Measurements from ENCODE around the gene MOSPD3.

DNA sequence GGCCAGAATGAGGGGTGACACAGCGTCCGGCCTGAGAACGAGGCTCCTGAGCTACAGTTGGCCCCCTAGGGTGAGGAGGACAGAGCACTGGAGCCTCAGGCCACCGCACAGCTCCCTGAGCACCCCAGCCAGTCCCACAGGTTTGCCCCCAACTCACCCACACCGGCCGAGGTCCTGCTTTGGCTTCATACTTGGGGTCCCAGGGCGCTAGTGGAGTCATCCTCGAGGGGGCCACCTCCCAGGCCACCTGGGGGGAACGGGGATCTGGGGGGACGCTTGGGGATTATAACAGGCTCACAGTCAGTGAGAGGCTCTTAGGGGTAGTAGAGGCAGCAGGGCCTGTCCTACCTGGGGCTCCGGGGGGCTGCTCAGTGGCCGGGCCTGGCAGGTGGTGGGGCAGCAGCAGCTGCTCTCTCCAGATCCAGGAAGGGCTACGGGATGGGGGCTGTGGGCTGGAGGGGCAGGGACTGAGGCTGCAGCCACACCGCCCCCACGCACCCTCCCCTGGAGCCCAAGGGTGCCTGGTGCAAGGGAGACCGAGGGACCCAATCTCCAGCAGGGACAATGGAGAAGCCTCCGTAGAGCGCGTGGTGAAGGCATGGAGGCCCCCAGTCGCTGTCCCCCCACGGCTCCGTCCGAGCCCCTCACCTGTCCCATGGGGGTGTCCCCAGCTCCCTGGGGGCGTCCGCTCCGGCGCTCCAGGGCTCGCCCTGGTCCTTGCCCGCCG lies 39.2 kb upstream of the MOSPD3 start:
- TF ChIP-seq, protein P1, sequence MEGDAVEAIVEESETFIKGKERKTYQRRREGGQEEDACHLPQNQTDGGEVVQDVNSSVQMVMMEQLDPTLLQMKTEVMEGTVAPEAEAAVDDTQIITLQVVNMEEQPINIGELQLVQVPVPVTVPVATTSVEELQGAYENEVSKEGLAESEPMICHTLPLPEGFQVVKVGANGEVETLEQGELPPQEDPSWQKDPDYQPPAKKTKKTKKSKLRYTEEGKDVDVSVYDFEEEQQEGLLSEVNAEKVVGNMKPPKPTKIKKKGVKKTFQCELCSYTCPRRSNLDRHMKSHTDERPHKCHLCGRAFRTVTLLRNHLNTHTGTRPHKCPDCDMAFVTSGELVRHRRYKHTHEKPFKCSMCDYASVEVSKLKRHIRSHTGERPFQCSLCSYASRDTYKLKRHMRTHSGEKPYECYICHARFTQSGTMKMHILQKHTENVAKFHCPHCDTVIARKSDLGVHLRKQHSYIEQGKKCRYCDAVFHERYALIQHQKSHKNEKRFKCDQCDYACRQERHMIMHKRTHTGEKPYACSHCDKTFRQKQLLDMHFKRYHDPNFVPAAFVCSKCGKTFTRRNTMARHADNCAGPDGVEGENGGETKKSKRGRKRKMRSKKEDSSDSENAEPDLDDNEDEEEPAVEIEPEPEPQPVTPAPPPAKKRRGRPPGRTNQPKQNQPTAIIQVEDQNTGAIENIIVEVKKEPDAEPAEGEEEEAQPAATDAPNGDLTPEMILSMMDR (IDR thresholded peaks at IDR 0.05), result no peak
- TF ChIP-seq EP300 (IDR thresholded peaks at IDR 0.05; ENCODE audit: low read depth) (no peak), POLR2AphosphoS5 (IDR thresholded peaks at IDR 0.05) (no peak)
